Transverse colon (tissue), 4 donors: ENCODE measurements around the gene MORC3. TPM values are rescaled to one million over a fixed set of nuclear protein-coding genes. Genes with fewer than 3 reads are reported as not detected.

Experiments
- DNase-seq: peaks from one replicate; pipeline ENCODE4 v3.0.0-alpha.2; 2019
- H3K27ac ChIP-seq, 4 donors: fragments of 200-600 bp; sonication (generic); 2 replicates each; pipeline ENCODE4 v1.5.1; 2016 to 2018; ENCODE audit warnings: inconsistent platforms in 4 of 4
- H3K27me3 ChIP-seq: fragments of 200-600 bp; sonication (generic); 2 replicates; pipeline ENCODE4 v1.5.1; 2017; ENCODE audit warnings: inconsistent platforms
- H3K36me3 ChIP-seq, 4 donors: fragments of 200-600 bp; sonication (generic); 2 replicates each; pipeline ENCODE4 v1.5.1; 2017 to 2019; ENCODE audit warnings: inconsistent platforms in 4 of 4
- H3K4me1 ChIP-seq, 4 donors: fragments of 200-600 bp; sonication (generic); 2 replicates each; pipeline ENCODE4 v1.5.1; 2017 to 2020; ENCODE audit warnings: inconsistent platforms in 4 of 4
- H3K4me3 ChIP-seq, 4 donors: fragments of 200-600 bp; sonication (generic); 1 replicate in 1 of 4; 2 replicates in 3 of 4; pipeline versions ENCODE4 v1.5.1 to v1.6.1; 2017 to 2019; ENCODE audit warnings: inconsistent platforms in 4 of 4
- H3K9me3 ChIP-seq, 2 donors: fragments of 200-600 bp; sonication (generic); 2 replicates each; pipeline ENCODE4 v1.5.1; 2017 to 2019; ENCODE audit warnings: inconsistent platforms in 2 of 2
- EP300 ChIP-seq: sonication (generic); formaldehyde crosslinking; IDR thresholded peaks from one replicate; pipeline ENCODE4 v1.6.1; 2017; ENCODE audit warnings: antibody characterized with exemption, low read depth
- POLR2A ChIP-seq: fragments of 450-650 bp; IDR thresholded peaks from one replicate; pipeline ENCODE4 v1.6.1; 2016; ENCODE audit warnings: antibody characterized with exemption, mild to moderate bottlenecking, moderate library complexity
- POLR2AphosphoS5 ChIP-seq, 3 donors: sonication (generic); formaldehyde crosslinking; IDR thresholded peaks; one replicate each; pipeline ENCODE4 v1.6.1; 2016; ENCODE audit warnings: antibody characterized with exemption in 3 of 3
- WGBS, 2 donors: methylation state at CpG; one replicate each; pipeline ENCODE4 v1.1.5; 2018; ENCODE audit warnings: low coverage in 1 of 2; 5-methylcytosine and 5-hydroxymethylcytosine counted together
- in situ Hi-C, 4 donors: fragments of 200-750 bp; cut with MboI; loops; one replicate each; pipeline versions ENCODE4 v1.15.0 to v1.15.1; 2017; ENCODE audit warnings: low sequenced_read_pairs in 3 of 4, low pct_ligation_motif_present in 1 of 4, low pct_unique_long_range_greater_than_20kb in 1 of 4
- intact Hi-C: fragments of 100-400 bp; cut with DNase I; formaldehyde crosslinking; loops from one replicate; pipeline ENCODE4 v1.15.1; 2023; ENCODE audit warnings: low total_unique reads
- total RNA-seq, 4 donors: library from RNA; depleted of rRNA; stranded (reverse); fragments of >200 nt; gene quantifications; one replicate each; pipeline ENCODE4 v1.1.0, GENCODE V29; 2016
- TF ChIP-seq, protein P1 (sequence below), 5 experiments: fragments of 200-600 bp in 3 of 5; fragments of 450-650 bp in 2 of 5; sonication (generic) in 3 of 5; IDR thresholded peaks; 1 replicate in 2 of 5; 2 replicates in 3 of 5; pipeline ENCODE4 v1.5.1; 2016 to 2017; ENCODE audit warnings: antibody characterized with exemption in 5 of 5, inconsistent platforms in 3 of 5, mild to moderate bottlenecking in 2 of 5, moderate library complexity in 1 of 5

MORC3 gene
- total RNA-seq, 4 donors from 2014 or later, result 33.7 to 127 (median 56.8) TPM

- Histone ChIP-seq H3K4me3 (no peak overlapping the region), H3K27ac (no peak overlapping the region), H3K27me3 (no peaks in the 10 kb centered on the region), H3K9me3 (no peaks in the 10 kb centered on the region), H3K36me3 (no peaks in the 10 kb centered on the region), H3K4me1 (no peaks in the 10 kb centered on the region)
- DNase-seq, result peak; percentile 78
- 0 to 16% methylated on average over 1 to 8 of the region's 8 CpGs for WGBS, 2 donors
- in situ Hi-C loops, result loop anchor here in 1 of 4 donors (25.0 kb wide), 1 partner anchor 167 kb away; no protein-coding TSS in a partner anchor
- intact Hi-C loops, result no loop called here
- TF ChIP-seq POLR2AphosphoS5 (IDR thresholded peaks at IDR 0.05), result no peak
- TF ChIP-seq, protein P1, sequence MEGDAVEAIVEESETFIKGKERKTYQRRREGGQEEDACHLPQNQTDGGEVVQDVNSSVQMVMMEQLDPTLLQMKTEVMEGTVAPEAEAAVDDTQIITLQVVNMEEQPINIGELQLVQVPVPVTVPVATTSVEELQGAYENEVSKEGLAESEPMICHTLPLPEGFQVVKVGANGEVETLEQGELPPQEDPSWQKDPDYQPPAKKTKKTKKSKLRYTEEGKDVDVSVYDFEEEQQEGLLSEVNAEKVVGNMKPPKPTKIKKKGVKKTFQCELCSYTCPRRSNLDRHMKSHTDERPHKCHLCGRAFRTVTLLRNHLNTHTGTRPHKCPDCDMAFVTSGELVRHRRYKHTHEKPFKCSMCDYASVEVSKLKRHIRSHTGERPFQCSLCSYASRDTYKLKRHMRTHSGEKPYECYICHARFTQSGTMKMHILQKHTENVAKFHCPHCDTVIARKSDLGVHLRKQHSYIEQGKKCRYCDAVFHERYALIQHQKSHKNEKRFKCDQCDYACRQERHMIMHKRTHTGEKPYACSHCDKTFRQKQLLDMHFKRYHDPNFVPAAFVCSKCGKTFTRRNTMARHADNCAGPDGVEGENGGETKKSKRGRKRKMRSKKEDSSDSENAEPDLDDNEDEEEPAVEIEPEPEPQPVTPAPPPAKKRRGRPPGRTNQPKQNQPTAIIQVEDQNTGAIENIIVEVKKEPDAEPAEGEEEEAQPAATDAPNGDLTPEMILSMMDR (IDR thresholded peaks at IDR 0.05), result peak; percentile 66 to 72 (median 70)
Observed at GRCh38 chr21:36419996-36420395, 100.0 kb downstream of the MORC3 start.

DNA sequence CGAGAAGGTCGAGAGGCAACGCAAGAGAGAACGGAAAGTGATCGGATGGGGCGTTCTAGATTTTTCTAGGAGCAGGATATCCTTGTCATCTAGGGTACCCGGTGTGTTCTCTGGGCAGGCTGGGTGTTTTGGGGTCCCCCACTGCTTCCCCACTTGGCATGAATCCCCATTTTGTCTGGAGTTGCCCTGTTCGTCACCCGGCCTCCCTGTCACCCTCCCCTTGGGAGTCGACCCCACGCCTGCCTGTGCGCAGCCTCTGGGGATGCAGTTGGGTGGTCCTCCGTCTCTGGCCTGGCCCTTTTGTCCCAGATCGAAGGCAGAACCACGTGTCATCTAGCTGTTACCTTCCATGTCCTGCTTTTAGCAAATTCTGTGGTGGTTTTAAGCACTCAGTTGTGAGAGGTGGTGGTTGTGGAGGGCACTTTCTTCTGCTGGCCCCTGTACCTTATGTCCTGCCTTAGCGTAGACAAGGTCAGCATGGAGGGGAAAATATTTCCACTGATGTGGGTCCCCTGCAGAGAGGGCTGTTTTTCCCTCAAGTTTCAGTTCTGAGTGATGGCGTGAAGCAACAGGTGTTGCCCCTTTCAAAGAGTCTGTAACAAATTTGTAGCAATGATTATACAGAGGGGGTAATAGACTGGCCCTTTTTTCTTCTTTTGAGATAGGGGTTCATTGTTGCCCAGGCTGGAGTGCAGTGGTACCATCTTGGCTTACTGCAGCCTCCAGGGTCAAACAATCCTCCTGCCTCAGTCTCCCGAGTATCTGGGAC is 100.8 kb downstream of the MORC3 start:
- Histone ChIP-seq H3K4me1 (no peaks in the 10 kb centered on the region), H3K27ac (no peak overlapping the region), H3K4me3 (no peak overlapping the region), H3K9me3 (no peaks in the 10 kb centered on the region), H3K27me3 (no peaks in the 10 kb centered on the region), H3K36me3 (no peaks in the 10 kb centered on the region)
- intact Hi-C loops, result no loop called here
- in situ Hi-C loops, result loop anchor here in 1 of 4 donors (25.0 kb wide), 1 partner anchor 167 kb away; no protein-coding TSS in a partner anchor
- DNase-seq, result no peak
- WGBS, 2 donors, result 90 to 100% methylated on average over 1 to 18 of the region's 18 CpGs
- TF ChIP-seq POLR2A, result no peak
- no peak for TF ChIP-seq EP300
- TF ChIP-seq POLR2AphosphoS5 (IDR thresholded peaks at IDR 0.05), result no peak
- TF ChIP-seq, protein P1 (IDR thresholded peaks at IDR 0.05), result no peak

DNA sequence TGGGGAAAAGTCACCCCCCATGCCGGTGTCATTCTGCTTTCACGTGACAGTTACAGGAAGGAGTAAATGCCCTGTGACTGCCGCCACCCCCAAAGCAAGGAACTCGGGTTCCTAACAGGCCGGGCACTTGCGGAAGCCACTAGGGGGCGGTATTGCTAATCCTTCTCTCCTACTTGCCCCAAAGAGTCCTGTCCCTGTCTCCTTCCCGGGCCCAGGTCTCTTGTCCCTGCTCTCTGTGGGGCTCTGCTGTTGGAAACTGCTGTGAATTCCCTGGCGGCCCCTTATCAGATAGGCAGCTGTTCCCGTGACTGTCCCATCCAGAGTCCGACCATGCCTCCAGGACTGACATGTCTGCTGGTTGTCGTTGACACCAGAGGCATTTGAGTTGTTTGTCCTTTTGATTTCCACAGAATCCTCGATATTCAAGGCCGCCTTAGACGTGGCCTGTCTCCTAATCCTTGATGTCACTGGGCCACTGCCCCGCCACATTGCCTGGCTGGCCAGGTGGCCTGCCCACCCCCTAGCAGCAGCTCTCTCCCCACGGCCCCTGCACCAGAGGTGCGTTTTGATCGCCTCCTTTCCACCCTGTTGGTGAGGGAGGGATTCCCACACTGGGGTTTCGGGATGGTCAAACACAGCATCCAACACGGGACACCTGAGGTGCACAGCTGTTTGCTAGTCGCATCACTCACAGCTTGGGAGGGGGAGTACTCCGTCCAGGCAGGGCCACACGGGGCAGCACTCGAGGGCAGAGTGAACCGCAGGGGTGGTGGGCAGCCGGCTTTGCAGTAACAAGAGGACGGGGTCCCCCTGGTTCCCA is 102.5 kb downstream of the MORC3 start:
- in situ Hi-C loops, result loop anchor here in 1 of 4 donors (25.0 kb wide), 1 partner anchor 165 kb away; no protein-coding TSS in a partner anchor
- 25 to 70% methylated on average over 4 to 27 of the region's 28 CpGs for WGBS, 2 donors

More for the DNA sequence above, 102.5 kb downstream of the MORC3 start:
- intact Hi-C loops, result no loop called here
- peak; percentile 63 for DNase-seq
- Histone ChIP-seq H3K27me3 (no peaks in the 10 kb centered on the region), H3K4me3 (no peak overlapping the region), H3K27ac (no peak overlapping the region), H3K4me1 (no peaks in the 10 kb centered on the region), H3K9me3 (no peaks in the 10 kb centered on the region), H3K36me3 (no peaks in the 10 kb centered on the region)
- no peak for TF ChIP-seq POLR2A
- TF ChIP-seq, protein P1 (IDR thresholded peaks at IDR 0.05), result peak; percentile 47 to 74 (median 57)
